ENCODE results near the gene NCL. TPM values are rescaled to one million over a fixed set of nuclear protein-coding genes. Genes with fewer than 3 reads are reported as not detected.

Gene NCL
- total and polyA plus RNA-seq, 2 of the 13 experiments (the other 11 are each of a cell fraction or from before 2014, with no cell fraction given) = 105 to 779 TPM

DNA sequence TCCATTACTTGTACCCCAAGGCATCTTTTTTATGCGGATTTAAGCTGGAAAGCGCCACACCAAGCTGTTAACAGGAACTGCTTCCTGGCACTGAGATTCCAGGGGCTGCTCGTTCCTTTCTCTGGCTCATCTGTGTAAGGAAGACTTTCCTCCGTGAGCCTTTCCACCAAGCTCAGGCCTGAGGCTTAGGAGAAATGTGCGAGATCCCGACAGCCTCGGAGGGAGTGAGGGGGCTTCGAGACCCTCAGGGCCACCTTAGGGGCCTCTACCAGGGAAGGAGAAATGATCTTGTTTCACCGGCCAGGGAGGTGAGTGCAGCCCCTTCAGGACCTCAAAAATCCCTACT is 51.7 kb downstream of the NCL start (continued):
- TF ChIP-seq ZNF337 (CRISPR knock-in tag; IDR thresholded peaks at IDR 0.05; ENCODE audit: borderline replicate concordance, low read depth) (no peak), ZNF33A (CRISPR knock-in tag; IDR thresholded peaks at IDR 0.05; ENCODE audit: borderline replicate concordance) (no peak), TBX2 (CRISPR knock-in tag; IDR thresholded peaks at IDR 0.05; ENCODE audit: borderline replicate concordance) (peak; percentile 6; the same call in 1 of the 2 replicates), TFAP4 (IDR thresholded peaks at IDR 0.05; ENCODE audit: borderline replicate concordance, low read depth) (no peak), ZBTB7B (CRISPR knock-in tag; IDR thresholded peaks at IDR 0.05) (no peak), ZSCAN30 (CRISPR knock-in tag; IDR thresholded peaks at IDR 0.05) (no peak), ZNF614 (CRISPR knock-in tag; IDR thresholded peaks at IDR 0.05; ENCODE audit: borderline replicate concordance) (no peak), FOXA3 (CRISPR knock-in tag; IDR thresholded peaks at IDR 0.05) (no peak), ZNF460 (CRISPR knock-in tag; IDR thresholded peaks at IDR 0.05; ENCODE audit: borderline replicate concordance) (no peak), ZFY (CRISPR knock-in tag; IDR thresholded peaks at IDR 0.05) (peak; percentile 63), GATAD1 (CRISPR knock-in tag; IDR thresholded peaks at IDR 0.05) (no peak), ZNF841 (CRISPR knock-in tag; IDR thresholded peaks at IDR 0.05; ENCODE audit: borderline replicate concordance) (no peak), ZMAT3 (CRISPR knock-in tag; conservative IDR thresholded peaks at IDR 0.05) (0 out of 2 replicates have a peak, but pooled peaks have one; percentile 11), KLF12 (CRISPR knock-in tag; IDR thresholded peaks at IDR 0.05; ENCODE audit: borderline replicate concordance) (no peak), GTF3A (CRISPR knock-in tag; conservative IDR thresholded peaks at IDR 0.05) (no peak), HINFP (CRISPR knock-in tag; IDR thresholded peaks at IDR 0.05; ENCODE audit: low read depth) (no peak), ISL2 (CRISPR knock-in tag; IDR thresholded peaks at IDR 0.05) (no peak), ZNF570 (CRISPR knock-in tag; IDR thresholded peaks at IDR 0.05; ENCODE audit: borderline replicate concordance) (no peak), TAF15 (IDR thresholded peaks at IDR 0.05; ENCODE audit: low read depth, low read length, poor library complexity, severe bottlenecking) (no peak)
- TF ChIP-seq, protein P1, sequence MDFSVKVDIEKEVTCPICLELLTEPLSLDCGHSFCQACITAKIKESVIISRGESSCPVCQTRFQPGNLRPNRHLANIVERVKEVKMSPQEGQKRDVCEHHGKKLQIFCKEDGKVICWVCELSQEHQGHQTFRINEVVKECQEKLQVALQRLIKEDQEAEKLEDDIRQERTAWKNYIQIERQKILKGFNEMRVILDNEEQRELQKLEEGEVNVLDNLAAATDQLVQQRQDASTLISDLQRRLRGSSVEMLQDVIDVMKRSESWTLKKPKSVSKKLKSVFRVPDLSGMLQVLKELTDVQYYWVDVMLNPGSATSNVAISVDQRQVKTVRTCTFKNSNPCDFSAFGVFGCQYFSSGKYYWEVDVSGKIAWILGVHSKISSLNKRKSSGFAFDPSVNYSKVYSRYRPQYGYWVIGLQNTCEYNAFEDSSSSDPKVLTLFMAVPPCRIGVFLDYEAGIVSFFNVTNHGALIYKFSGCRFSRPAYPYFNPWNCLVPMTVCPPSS (IDR thresholded peaks at IDR 0.05) = no peak
- TF ChIP-seq, protein P2, sequence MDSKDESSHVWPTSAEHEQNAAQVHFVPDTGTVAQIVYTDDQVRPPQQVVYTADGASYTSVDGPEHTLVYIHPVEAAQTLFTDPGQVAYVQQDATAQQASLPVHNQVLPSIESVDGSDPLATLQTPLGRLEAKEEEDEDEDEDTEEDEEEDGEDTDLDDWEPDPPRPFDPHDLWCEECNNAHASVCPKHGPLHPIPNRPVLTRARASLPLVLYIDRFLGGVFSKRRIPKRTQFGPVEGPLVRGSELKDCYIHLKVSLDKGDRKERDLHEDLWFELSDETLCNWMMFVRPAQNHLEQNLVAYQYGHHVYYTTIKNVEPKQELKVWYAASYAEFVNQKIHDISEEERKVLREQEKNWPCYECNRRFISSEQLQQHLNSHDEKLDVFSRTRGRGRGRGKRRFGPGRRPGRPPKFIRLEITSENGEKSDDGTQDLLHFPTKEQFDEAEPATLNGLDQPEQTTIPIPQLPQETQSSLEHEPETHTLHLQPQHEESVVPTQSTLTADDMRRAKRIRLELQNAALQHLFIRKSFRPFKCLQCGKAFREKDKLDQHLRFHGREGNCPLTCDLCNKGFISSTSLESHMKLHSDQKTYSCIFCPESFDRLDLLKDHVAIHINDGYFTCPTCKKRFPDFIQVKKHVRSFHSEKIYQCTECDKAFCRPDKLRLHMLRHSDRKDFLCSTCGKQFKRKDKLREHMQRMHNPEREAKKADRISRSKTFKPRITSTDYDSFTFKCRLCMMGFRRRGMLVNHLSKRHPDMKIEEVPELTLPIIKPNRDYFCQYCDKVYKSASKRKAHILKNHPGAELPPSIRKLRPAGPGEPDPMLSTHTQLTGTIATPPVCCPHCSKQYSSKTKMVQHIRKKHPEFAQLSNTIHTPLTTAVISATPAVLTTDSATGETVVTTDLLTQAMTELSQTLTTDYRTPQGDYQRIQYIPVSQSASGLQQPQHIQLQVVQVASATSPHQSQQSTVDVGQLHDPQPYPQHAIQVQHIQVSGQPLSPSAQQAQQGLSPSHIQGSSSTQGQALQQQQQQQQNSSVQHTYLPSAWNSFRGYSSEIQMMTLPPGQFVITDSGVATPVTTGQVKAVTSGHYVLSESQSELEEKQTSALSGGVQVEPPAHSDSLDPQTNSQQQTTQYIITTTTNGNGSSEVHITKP (CRISPR knock-in tag; IDR thresholded peaks at IDR 0.05; ENCODE audit: low read depth) = no peak
- TF ChIP-seq, protein P3, sequence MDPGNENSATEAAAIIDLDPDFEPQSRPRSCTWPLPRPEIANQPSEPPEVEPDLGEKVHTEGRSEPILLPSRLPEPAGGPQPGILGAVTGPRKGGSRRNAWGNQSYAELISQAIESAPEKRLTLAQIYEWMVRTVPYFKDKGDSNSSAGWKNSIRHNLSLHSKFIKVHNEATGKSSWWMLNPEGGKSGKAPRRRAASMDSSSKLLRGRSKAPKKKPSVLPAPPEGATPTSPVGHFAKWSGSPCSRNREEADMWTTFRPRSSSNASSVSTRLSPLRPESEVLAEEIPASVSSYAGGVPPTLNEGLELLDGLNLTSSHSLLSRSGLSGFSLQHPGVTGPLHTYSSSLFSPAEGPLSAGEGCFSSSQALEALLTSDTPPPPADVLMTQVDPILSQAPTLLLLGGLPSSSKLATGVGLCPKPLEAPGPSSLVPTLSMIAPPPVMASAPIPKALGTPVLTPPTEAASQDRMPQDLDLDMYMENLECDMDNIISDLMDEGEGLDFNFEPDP (CRISPR knock-in tag; conservative IDR thresholded peaks at IDR 0.05) = 0 out of 2 replicates have a peak, but pooled peaks have one; percentile 11

Data from HepG2 (cell line).